ENCODE data around the gene CASP2. TPM values are rescaled to one million over a fixed set of nuclear protein-coding genes. Genes with fewer than 3 reads are reported as not detected.
"Not testable (repeated sequence)": the region's sequence is repeated elsewhere in the genome, so short reads cannot be mapped to it uniquely, and the experiment has no call there.

CASP2 gene
- total and polyA plus RNA-seq, 7 donors = 1.4 to 7.6 (median 4.3) TPM

GRCh38 chr7:143289421-143289820 lies 1.3 kb downstream of the CASP2 start:
- no peaks in the 10 kb centered on the region for H3K27me3 ChIP-seq (ENCODE audit: insufficient read depth in 3 of 3, low read length in 2 of 3)
- DNase-seq = no peak
- no peak for TF ChIP-seq CTCF (IDR thresholded peaks at IDR 0.05)
- H3K36me3 ChIP-seq (ENCODE audit: insufficient read depth in 1 of 2, low read depth in 1 of 2) = peaks cover 3 to 35% of the 10 kb centered on the region in 2 donors
- ATAC-seq = no peak
- 21 to 27% (median 23%) methylated on average over 6 of the region's 6 CpGs for WGBS, 3 donors
- intact Hi-C loops (cut with DNase I) = no loop called here
- peak overlapping the region; percentile 91 for H3K27ac ChIP-seq
- peaks cover 17% of the 10 kb centered on the region for H3K4me1 ChIP-seq
- H3K9me3 ChIP-seq = no peaks in the 10 kb centered on the region
- H3K4me3 ChIP-seq = peak overlapping the region; percentile 99

GRCh38 chr7:143289888-143290287 lies 1.7 kb downstream of the CASP2 start:
- H3K27ac ChIP-seq; H3K27me3 ChIP-seq (ENCODE audit: insufficient read depth in 3 of 3, low read length in 2 of 3); intact Hi-C loops (cut with DNase I); H3K9me3 ChIP-seq; DNase-seq; ATAC-seq: not testable (repeated sequence)
- peaks cover 17% of the 10 kb centered on the region for H3K4me1 ChIP-seq
- WGBS, 3 donors = 48 to 57% (median 54%) methylated on average over 4 of the region's 4 CpGs
- H3K4me3 ChIP-seq = peak overlapping the region; percentile 99
- peaks cover 3 to 40% of the 10 kb centered on the region in 2 donors for H3K36me3 ChIP-seq (ENCODE audit: insufficient read depth in 1 of 2, low read depth in 1 of 2)

GRCh38 chr7:143290293-143290692 lies 2.1 kb downstream of the CASP2 start:
- no peak overlapping the region for H3K4me3 ChIP-seq
- no peaks in the 10 kb centered on the region for H3K9me3 ChIP-seq
- no peak for TF ChIP-seq CTCF (IDR thresholded peaks at IDR 0.05)
- peaks cover 3 to 44% of the 10 kb centered on the region in 2 donors for H3K36me3 ChIP-seq (ENCODE audit: insufficient read depth in 1 of 2, low read depth in 1 of 2)
- DNase-seq (no peak), ATAC-seq (no peak)
- H3K27me3 ChIP-seq (ENCODE audit: insufficient read depth in 3 of 3, low read length in 2 of 3) = no peaks in the 10 kb centered on the region
- H3K4me1 ChIP-seq = peaks cover 17% of the 10 kb centered on the region
- intact Hi-C loops (cut with DNase I) = no loop called here
- 64 to 81% (median 73%) methylated on average over 4 of the region's 4 CpGs for WGBS, 3 donors
- H3K27ac ChIP-seq = no peak overlapping the region

- DNase-seq (no peak), ATAC-seq (no peak)
- intact Hi-C loops (cut with DNase I) = no loop called here
- H3K9me3 ChIP-seq = no peaks in the 10 kb centered on the region
- peaks cover 8 to 69% of the 10 kb centered on the region in 2 donors for H3K36me3 ChIP-seq (ENCODE audit: insufficient read depth in 1 of 2, low read depth in 1 of 2)
- H3K27me3 ChIP-seq (ENCODE audit: insufficient read depth in 3 of 3, low read length in 2 of 3) = no peaks in the 10 kb centered on the region
- TF ChIP-seq CTCF (IDR thresholded peaks at IDR 0.05) = no peak
- peaks cover 20% of the 10 kb centered on the region for H3K4me1 ChIP-seq
- no peak overlapping the region for H3K27ac ChIP-seq
- no peak overlapping the region for H3K4me3 ChIP-seq
- 93 to 96% (median 96%) methylated on average over 5 of the region's 5 CpGs for WGBS, 3 donors
Observed at GRCh38 chr7:143292876-143293275, 4.7 kb downstream of the CASP2 start.

GRCh38 chr7:143295870-143296269 lies 7.7 kb downstream of the CASP2 start:
- ATAC-seq = no peak
- Histone ChIP-seq H3K4me3 (no peak overlapping the region), H3K27me3 (ENCODE audit: insufficient read depth in 3 of 3, low read length in 2 of 3) (no peaks in the 10 kb centered on the region), H3K36me3 (ENCODE audit: insufficient read depth in 1 of 2, low read depth in 1 of 2) (peaks cover 8 to 99% of the 10 kb centered on the region in 2 donors), H3K27ac (no peak overlapping the region), H3K4me1 (peaks cover 3% of the 10 kb centered on the region), H3K9me3 (no peaks in the 10 kb centered on the region)
- intact Hi-C loops (cut with DNase I) = no loop called here
- TF ChIP-seq CTCF (IDR thresholded peaks at IDR 0.05) = no peak
- no peak for DNase-seq

Measured in psoas muscle (tissue), 8 donors.